OCI-LY3 (cell line): ENCODE data around the gene COL4A1.

Experiments
- EZH2phosphoT487 ChIP-seq: fragments of 200-600 bp; shearing (Covaris generic); IDR thresholded peaks from 2 replicates; pipeline ENCODE4 v1.6.1; 2018; ENCODE audit warnings: antibody characterized with exemption, mixed run types, low read depth
- TF ChIP-seq, protein P1 (sequence below): fragments of 200-600, 300-600 bp; sonication (generic); IDR thresholded peaks from 2 replicates; pipeline ENCODE4 v1.5.1; 2014; ENCODE audit warnings: antibody characterized with exemption, low read length, low read depth

DNA sequence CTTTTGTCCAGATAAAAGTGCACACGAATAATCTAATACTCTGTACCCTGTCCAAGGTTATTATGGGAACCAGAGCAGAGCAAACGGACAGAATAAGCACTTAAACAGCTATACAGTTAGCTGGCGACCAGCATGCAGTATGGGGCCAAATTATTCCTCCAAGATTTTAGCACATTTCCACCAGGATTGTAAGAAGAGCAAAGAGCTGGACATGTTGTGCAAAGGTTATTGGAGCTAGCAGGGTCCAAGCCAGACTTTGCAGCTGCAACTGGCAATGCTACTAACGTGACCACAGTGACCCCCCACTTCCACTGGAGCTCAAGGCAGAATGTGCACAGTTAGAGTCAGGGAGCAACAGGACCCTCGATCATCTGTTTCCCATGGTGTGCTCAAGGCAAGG, 89.9 kb downstream of the COL4A1 start:
- TF ChIP-seq, protein P1, sequence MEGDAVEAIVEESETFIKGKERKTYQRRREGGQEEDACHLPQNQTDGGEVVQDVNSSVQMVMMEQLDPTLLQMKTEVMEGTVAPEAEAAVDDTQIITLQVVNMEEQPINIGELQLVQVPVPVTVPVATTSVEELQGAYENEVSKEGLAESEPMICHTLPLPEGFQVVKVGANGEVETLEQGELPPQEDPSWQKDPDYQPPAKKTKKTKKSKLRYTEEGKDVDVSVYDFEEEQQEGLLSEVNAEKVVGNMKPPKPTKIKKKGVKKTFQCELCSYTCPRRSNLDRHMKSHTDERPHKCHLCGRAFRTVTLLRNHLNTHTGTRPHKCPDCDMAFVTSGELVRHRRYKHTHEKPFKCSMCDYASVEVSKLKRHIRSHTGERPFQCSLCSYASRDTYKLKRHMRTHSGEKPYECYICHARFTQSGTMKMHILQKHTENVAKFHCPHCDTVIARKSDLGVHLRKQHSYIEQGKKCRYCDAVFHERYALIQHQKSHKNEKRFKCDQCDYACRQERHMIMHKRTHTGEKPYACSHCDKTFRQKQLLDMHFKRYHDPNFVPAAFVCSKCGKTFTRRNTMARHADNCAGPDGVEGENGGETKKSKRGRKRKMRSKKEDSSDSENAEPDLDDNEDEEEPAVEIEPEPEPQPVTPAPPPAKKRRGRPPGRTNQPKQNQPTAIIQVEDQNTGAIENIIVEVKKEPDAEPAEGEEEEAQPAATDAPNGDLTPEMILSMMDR, result no peak
- TF ChIP-seq EZH2phosphoT487, result no peak
